Measurements from ENCODE around the gene ERCC6.

ERCC6 gene

GRCh38 chr10:49538381-49539319 is at the start of gene ERCC6:
Gene ERCC6, minus strand, starts transcription at chr10:49539121.
- peak; percentile 87 for DNase-seq (ENCODE audit: low read depth, low spot score)

DNA sequence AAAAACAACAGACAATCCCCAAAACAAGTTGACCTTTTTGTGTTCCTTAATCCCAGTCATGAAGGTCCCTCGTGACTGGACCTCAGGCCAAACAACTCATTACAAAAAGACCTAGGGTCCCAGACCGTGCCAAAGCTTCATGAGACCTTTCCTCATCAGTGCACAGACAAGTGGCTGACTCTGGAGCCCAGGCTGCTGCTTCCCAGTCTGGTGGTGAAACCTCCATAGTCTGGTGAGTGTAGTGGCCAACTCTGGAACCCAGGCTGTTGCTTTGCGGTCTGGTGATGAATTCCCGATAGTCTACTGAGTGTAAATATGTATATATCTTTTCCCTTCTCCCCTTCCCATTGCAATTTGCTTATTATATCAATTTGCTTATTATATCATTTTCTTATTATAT is 49.1 kb upstream of the ERCC6 start:
- DNase-seq (ENCODE audit: low read depth, low spot score): no peak

GRCh38 chr10:49585387-49585786 is 46.5 kb upstream of the ERCC6 start:
- DNase-seq (ENCODE audit: low read depth, low spot score): no peak

DNA sequence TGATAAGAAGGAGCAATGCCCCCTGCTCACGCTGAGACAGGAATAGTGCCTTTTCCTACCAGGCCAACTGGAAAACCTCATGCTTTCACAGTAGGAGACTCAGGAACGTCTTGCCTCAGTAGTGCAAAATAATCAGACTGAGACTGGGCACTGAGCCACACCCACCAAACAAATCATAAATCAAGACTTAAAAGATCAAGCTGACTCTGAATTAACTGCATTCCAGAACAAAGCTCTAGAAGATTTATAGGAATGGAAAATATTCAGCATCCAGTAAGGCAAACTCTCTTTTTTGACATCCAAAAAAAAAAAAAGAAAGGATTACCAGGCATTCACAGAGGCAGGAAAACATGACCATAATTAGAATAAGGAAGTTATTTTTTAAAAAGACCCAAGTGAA is 40.7 kb upstream of the ERCC6 start:
- DNase-seq (ENCODE audit: low read depth, low spot score): no peak

GRCh38 chr10:49578392-49578791 is 39.5 kb upstream of the ERCC6 start:
- DNase-seq (ENCODE audit: low read depth, low spot score): no peak

- no peak for DNase-seq (ENCODE audit: low read depth, low spot score)
Observed at GRCh38 chr10:49577182-49577925, 38.4 kb upstream of the ERCC6 start.

GRCh38 chr10:49575489-49576072 is 36.7 kb upstream of the ERCC6 start:
- no peak for DNase-seq (ENCODE audit: low read depth, low spot score)

- DNase-seq (ENCODE audit: low read depth, low spot score): no peak
Observed at GRCh38 chr10:49572594-49573114, 33.7 kb upstream of the ERCC6 start.

DNA sequence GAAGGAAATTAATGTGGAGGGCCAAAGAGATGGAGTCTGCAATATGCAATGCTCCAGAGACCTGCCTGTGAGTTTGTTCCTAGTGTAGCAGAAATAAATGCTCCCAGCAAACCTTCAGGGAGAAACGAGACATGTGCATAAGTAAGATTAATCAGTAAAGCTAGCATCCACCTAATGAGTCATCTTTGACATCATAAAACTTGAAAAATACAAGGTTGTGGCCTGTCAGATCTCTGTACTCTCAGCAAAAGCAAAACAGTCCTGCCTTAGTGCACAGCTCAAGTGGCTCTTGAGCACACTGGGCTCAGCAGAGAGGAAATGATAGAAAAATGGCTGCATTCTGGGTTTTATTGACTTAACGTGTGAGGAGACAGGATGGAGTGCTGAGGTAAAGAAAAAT is 32.5 kb upstream of the ERCC6 start:
- DNase-seq (ENCODE audit: low read depth, low spot score): no peak

GRCh38 chr10:49569031-49569631 is 30.2 kb upstream of the ERCC6 start:
- DNase-seq (ENCODE audit: low read depth, low spot score): no peak

DNA sequence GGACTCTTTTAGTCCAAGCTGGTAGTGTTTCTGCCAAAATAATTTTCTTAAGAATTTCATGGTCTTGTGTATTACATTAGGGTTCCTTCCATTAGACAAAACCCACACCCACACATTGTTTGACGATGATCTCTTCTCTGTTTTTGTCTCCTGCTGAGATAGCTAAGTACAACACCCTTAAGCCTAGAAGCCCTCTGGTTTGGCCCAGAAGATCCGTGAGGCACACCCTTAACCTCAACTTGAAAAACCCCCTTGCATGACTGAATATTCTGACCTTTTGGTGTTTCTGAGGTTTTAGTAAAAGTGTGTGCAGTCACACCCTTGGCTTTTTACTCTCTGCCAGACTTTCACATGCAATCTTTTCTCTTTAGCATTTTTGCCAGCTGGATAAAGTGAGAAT is 29.3 kb upstream of the ERCC6 start:
- no peak for DNase-seq (ENCODE audit: low read depth, low spot score)

GRCh38 chr10:49567810-49568209 is 28.9 kb upstream of the ERCC6 start:
- DNase-seq (ENCODE audit: low read depth, low spot score): no peak

GRCh38 chr10:49564461-49565009 is 25.6 kb upstream of the ERCC6 start:
- no peak for DNase-seq (ENCODE audit: low read depth, low spot score)

GRCh38 chr10:49562893-49563292 is 24.0 kb upstream of the ERCC6 start:
- DNase-seq (ENCODE audit: low read depth, low spot score): no peak

GRCh38 chr10:49560526-49560925 is 21.6 kb upstream of the ERCC6 start:
- DNase-seq (ENCODE audit: low read depth, low spot score): no peak

DNA sequence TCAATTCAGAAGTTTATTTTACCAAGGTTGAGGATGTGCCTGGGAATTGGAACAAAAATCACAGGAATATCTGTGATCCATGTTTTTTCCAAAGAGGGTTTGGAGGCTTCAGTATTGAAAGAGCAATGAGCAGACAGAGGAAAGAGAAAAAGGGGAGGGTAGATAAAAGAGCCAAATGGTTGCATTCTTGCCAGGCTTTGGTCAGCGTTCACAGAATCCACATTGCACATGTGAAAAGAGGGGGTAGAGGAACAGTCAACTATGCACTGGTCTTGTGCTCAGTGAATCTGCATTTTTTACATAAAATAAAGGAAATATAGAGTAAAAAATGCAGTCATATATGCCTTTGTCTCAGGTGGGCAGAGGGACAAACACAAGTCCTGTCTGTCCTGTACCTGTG is 20.6 kb upstream of the ERCC6 start:
- DNase-seq (ENCODE audit: low read depth, low spot score): no peak

DNA sequence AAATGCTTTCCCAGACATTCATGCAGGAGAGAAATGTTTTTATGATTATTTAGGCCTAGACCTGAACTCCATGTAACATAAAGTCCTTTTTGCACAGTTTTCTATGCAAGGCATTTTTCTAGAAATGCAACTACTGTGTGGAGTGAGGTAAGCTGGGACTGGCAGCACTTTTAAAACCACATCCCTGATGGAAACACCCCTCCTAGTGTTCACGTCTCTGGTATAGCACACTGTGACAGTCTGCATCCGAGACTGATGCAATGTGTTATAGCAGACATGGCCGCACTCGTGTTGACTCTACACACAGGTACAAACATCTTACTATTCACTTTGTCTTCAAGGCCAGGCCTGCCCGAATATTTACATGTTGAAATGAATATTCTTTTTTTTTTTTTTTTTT is 19.3 kb upstream of the ERCC6 start:
- no peak for DNase-seq (ENCODE audit: low read depth, low spot score)

GRCh38 chr10:49557681-49558080 is 18.8 kb upstream of the ERCC6 start:
- no peak for DNase-seq (ENCODE audit: low read depth, low spot score)

GRCh38 chr10:49556723-49557122 is 17.8 kb upstream of the ERCC6 start:
- no peak for DNase-seq (ENCODE audit: low read depth, low spot score)

GRCh38 chr10:49552277-49552676 is 13.4 kb upstream of the ERCC6 start:
- no peak for DNase-seq (ENCODE audit: low read depth, low spot score)

GRCh38 chr10:49550563-49550962 is 11.6 kb upstream of the ERCC6 start:
- DNase-seq (ENCODE audit: low read depth, low spot score): no peak
